ENCODE results near the gene NDUFB7.
"Not testable (repeated sequence)": the region's sequence is repeated elsewhere in the genome, so short reads cannot be mapped to it uniquely, and the experiment has no call there.

NDUFB7 gene

GRCh38 chr19:14570864-14571527 is 870 bp downstream of the NDUFB7 start:
- DNase-seq (ENCODE audit: low read depth), result no peak

GRCh38 chr19:14567079-14567478 is 4.8 kb downstream of the NDUFB7 start:
- DNase-seq (ENCODE audit: low read depth), result no peak

GRCh38 chr19:14566712-14567077 is 5.2 kb downstream of the NDUFB7 start:
- DNase-seq (ENCODE audit: low read depth), result no peak

- DNase-seq (ENCODE audit: low read depth), result no peak
Observed at GRCh38 chr19:14565765-14566711, 5.8 kb downstream of the NDUFB7 start.

- no peak for DNase-seq (ENCODE audit: low read depth)
Observed at GRCh38 chr19:14565298-14565679, 6.6 kb downstream of the NDUFB7 start.

GRCh38 chr19:14564652-14565297 is 7.1 kb downstream of the NDUFB7 start:
- DNase-seq (ENCODE audit: low read depth), result not testable (repeated sequence)

- peak; percentile 32 for DNase-seq (ENCODE audit: low read depth)
Observed at GRCh38 chr19:14563989-14564651, 7.7 kb downstream of the NDUFB7 start.

GRCh38 chr19:14563590-14563926 is 8.3 kb downstream of the NDUFB7 start:
- DNase-seq (ENCODE audit: low read depth), result no peak

GRCh38 chr19:14562660-14563589 is 8.9 kb downstream of the NDUFB7 start:
- no peak for DNase-seq (ENCODE audit: low read depth)

GRCh38 chr19:14561847-14562351 is 10.0 kb downstream of the NDUFB7 start:
- no peak for DNase-seq (ENCODE audit: low read depth)

GRCh38 chr19:14561249-14561648 is 10.6 kb downstream of the NDUFB7 start:
- DNase-seq (ENCODE audit: low read depth), result no peak

GRCh38 chr19:14560776-14561108 is 11.1 kb downstream of the NDUFB7 start:
- DNase-seq (ENCODE audit: low read depth), result no peak

GRCh38 chr19:14559916-14560775 is 11.7 kb downstream of the NDUFB7 start:
- no peak for DNase-seq (ENCODE audit: low read depth)

- DNase-seq (ENCODE audit: low read depth), result no peak
Observed at GRCh38 chr19:14558370-14559066, 13.3 kb downstream of the NDUFB7 start.

- peak; percentile 79 for DNase-seq (ENCODE audit: low read depth)
Observed at GRCh38 chr19:14556662-14557188, 15.1 kb downstream of the NDUFB7 start.

GRCh38 chr19:14555918-14556661 is 15.8 kb downstream of the NDUFB7 start:
- DNase-seq (ENCODE audit: low read depth), result peak; percentile 39

- DNase-seq (ENCODE audit: low read depth), result no peak
Observed at GRCh38 chr19:14554382-14554812, 17.5 kb downstream of the NDUFB7 start.

GRCh38 chr19:14553939-14554243 is 18.0 kb downstream of the NDUFB7 start:
- no peak for DNase-seq (ENCODE audit: low read depth)

All from EH (cell line).